Stimulated activated naive CD8-positive, alpha-beta T cell treated with anti-CD3 and anti-CD28 coated beads, Interleukin-15, Interleukin-2, amounts not matched to agents 100 U/mL and 50 U/mL, for 24 hours (primary cell): ENCODE results near the gene KRTAP10-1.
A peak's percentile ranks its signal among the peaks of the same experiment; 100 is the strongest.
"Not testable (repeated sequence)": the region's sequence is repeated elsewhere in the genome, so short reads cannot be mapped to it uniquely, and the experiment has no call there.

Experiments used
- ATAC-seq: fragments of 150-1000 bp; cut with Tn5 transposase; one replicate; pipeline ENCODE4 v1.10.0; 2021
- DNase-seq: peaks from one replicate; pipeline ENCODE4 v3.0.0; 2021

Gene KRTAP10-1

DNA sequence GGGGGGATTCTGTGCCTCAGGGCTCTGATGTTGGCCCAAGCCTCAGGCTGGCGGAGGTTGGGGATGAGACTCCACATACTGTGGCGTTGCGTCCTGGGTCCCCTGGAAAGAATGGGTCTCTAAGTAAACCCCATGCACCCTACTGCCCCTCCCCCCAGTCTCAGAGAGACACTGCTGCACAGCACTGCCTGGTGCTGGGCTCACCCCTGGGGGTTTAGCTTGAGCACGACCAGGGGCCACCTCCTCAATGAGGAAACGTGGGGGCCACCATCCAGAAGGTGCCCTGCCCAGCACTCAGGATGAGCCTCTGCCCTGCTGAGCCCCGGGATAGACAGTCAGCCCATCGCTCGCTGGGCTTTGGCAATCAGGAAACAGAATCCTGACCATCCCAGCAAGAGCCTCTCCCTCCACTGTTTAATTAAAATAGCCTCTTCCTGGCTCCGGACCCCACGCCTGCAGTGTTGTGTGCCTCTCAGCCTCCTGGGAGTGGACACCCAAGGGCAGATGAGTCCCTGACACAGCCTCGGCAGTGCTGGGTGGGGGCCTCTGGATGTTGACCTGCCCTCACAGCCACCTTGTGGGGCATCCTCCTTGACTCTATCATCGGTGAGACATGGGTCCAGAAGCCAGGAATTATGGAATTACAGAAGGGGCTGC is 30.0 kb upstream of the KRTAP10-1 start:
- no peak for DNase-seq
- no peak for ATAC-seq

DNA sequence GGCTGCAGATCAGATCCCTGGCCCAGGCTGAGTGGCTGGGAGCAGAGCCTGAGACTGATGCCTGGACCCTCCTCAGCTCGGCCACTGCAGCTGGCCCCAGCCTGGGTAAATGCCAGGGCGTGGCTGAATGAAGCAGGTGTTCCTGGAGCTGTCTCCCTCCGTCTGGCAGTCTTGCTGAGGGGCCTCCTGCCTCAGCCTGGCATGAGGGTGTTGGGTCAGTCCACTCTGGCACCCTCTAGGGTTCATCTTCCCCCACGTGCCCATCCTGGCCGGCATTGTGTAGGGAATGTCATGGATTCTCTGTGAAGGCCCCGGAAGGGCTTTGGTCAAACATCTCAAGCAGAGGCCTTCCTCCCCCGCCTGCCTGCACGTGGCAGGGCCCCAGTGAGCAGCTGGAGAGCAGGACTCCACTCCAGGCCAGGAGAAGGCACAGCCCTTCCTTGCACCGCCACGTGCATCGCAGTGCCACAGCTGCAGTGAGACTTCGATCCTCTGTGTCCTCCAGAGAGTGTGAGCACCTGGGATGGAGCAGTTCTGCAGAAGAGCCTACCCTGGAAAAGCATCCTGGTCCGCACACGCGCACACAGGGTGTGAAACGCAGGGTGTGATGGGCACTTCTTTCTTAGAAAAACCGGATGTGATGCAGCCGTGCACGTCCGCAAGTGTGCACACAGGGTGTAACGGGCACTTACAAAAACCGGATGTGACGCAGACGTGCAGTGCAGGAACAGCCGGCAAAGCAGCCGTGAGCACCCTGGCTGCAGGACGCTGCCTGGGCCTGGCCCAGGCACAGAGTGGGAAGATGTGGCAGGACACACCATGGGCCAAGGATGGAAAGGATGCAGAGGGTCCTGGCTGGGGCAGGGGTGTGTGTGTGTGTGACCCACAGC is 28.9 kb upstream of the KRTAP10-1 start:
- ATAC-seq = peak; percentile 28
- DNase-seq = no peak

DNA sequence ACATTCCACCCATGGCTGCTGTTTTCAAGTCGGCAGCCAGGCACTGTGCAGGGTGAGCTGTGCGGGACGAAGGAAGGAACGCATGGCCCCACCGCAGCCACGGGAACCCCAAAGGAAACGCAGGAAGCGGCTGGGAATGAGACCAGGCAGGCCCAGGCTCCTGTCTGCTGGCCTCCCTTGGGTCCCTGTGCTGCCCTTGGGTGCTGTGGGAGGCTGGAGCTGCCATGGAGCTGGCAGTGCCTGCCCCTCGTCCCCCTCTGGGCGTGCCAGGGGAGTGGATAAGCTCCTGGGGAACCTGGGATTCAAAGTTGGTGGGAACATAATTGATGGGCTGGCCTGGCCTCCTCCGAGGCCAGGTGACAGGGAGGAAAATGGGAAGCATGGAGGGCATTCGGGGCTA is 28.3 kb upstream of the KRTAP10-1 start:
- ATAC-seq = no peak
- no peak for DNase-seq

DNA sequence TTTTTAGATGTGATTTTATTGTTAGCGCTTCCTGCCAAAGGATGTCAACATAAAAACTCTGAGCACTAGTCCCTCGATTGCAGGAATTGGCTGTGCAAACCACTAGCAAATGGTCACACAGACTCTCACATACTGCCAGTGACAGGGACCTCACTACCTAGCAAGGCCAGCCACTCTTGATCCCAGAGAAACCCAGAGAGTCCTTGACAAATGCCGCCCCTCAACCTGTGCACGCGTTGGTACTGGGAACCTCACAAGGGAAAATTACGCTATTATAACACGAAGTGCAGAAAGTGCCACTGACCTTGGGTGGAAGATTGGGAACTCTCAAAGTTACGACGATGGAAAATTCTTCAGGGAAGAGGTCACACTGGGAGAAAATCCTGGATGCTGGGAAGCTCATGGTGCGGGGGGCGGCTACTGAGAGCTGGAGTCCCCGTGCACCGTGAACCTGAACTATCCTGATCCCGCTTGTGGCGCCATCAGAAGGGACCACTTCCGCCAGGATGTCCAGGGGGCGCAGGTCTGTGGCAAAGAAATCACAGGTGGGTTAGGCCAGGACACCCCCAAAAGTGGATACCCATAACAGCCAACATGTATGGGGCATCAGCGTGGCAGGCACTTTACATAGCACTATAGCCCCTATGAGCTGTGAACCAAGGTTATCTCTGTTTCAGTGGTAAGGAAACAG is 27.6 kb upstream of the KRTAP10-1 start:
- DNase-seq (no peak), ATAC-seq (no peak)

DNA sequence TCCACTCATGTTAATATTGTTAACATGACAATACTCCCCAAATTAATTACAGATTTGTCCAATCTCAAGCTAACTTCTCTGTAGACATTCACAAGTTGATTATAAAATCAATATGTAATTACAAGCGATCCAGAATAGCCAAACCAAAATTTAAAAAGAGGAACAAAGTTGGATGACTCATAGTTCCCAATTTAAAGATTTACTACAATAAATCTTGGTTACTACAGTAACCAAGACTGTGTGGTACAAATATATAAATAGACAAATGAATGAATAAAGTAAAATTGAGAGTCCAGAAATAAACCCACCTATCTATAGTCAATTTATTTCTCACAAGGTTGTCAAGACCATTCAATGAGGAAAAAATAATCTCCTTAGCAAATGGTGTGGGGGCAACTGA is 26.4 kb upstream of the KRTAP10-1 start:
- DNase-seq = no peak
- ATAC-seq = no peak

DNA sequence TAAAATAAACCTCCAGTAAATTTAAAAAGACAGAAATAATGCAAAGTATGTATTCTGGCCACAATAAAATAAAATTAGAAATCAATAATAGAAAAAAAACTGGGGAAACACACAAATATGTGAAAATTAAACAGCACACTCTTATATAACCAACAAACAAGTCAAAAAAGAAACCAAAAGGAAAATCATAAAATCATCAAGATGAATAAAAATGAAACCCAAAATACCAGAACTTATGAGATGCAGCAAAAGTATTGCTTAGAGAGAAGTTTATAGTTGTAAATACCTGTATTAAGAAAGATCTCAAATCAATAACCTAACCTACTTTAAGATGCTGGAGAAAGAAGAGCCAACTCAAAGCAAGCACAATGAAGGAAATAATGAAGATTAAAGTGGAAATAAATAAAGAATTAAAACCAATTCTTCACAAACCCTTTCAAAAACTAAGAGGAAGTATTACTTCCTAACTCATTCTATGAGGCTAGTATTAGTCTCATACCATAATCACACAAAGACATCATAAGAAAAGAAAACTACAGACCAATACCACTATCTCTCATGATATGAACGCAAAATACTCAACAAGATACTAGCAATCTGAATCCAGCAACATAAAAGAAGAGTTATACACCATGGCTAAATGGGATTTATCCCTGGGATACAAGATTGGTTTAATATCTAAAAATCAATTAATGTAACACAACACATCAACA is 25.0 kb upstream of the KRTAP10-1 start:
- no peak for DNase-seq
- ATAC-seq = no peak

DNA sequence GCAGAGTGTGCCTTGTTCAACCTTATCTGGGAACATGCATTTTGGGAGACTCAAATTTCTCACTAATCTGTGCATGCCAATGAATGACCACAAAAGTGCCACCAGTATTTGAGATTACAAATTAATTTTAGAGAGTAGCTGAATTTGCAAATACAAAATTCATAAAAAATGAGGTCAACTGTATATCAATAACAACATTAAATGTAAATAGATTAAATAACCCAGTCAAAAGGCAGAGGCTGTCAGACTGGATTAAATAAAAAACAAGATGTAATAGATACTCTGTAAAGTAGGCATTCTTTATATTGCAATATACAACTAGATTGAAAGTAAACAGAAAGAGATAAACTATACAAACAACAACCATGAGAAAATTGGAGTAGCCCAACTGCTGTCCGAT is 24.1 kb upstream of the KRTAP10-1 start:
- DNase-seq (no peak), ATAC-seq (no peak)

DNA sequence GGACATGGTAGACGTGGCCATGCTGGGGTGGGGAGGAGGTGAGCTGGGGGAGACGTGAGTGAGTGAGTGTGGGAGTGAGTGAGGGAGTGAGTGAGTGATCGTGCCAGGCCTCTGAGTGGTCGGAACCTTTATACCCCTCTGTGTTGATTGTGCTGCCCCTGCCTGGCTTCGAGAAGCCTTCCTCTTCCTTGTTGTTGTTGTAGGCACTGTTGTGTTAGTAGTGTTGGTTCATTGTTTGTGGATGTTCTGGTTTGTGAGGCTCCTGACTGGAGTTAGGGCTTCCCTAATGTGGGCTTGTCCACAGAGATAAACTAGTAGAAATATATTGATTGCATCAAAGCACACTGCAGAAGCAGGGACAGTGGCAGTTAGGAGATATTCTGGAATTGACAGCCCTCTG is 18.7 kb upstream of the KRTAP10-1 start, which contains the start of gene KRTAP10-3:
Gene KRTAP10-3, minus strand, starts transcription at position 101 of the 400 bp plus-strand sequence. Its CDS starts 80 bp downstream, at position 21.
- DNase-seq = no peak
- ATAC-seq = no peak

DNA sequence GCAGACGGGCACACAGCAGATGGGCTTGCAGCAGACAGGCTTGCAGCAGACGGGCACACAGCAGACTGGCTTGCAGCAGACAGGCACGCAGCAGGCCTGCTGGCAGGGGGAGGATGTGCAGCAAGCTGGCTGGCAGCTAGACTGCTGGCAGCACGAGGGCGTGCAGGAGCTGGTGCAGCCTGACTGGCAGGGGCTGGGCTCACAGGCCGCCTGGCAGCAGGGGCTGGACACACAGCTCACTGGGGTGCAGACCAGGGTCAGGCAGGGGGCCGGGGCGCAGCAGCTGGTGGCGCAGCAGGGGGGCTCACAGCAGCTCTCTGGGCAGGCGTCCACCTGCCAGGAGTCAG is 18.3 kb upstream of the KRTAP10-1 start:
- not testable (repeated sequence) for ATAC-seq, DNase-seq

DNA sequence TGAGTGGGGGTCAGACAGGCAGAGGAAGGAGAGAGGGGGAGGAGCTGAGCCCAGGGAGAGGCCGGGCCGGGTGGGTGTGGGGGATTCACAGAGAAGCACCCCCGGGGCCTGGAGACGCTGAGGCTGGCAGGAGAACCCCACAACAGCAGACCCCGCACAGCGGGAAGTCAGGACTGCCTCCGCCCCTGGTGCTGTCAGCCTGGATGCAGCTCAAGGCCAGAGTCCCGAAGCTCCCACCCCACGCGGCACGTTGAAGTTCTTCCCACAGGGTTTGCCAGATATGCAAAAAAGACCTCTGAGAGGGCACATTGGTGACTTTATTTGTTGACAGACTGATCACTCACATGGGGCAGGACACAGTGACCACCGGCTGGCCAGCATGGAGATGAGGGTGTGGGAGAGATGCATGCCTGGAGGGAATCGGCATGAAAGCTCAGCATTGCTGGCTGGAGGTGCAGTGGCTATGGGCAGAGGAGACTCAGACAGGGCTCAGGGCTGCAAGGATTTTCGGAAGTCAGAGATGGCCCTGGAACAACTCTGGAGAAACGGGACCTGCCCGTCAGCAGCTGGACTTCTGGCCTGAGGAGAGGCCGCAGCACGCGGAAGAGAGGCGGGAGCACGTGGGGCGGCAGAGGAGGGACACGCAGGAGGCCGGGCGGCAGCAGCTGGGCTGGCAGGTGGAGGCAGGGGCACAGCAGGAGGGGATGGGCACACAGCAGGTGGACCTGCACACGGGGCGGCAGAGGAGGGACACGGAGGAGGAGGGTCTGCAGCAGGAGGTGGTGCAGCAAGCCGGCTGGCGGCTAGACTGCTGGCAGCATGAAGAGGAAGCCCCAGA is 17.7 kb upstream of the KRTAP10-1 start:
- ATAC-seq (no peak), DNase-seq (no peak)

DNA sequence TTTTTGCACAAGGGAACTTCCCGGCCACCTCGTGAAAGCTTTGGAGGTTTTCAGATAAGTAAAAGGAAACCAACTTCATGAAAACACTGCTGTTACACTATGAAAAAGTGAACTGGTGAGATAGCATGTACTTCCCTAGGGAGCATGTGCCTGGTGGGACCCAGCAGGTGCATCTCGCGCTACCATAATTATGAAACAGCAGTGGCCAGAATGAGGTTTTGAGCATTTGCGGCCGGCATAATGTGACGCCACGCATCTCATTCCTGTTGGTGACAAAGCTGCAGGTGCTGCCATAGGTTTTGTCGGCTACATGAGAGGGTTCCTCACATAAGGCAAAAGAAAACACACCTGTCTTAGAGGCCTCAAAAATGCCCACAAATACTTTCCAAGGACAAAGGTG is 16.9 kb upstream of the KRTAP10-1 start:
- DNase-seq = no peak
- no peak for ATAC-seq

DNA sequence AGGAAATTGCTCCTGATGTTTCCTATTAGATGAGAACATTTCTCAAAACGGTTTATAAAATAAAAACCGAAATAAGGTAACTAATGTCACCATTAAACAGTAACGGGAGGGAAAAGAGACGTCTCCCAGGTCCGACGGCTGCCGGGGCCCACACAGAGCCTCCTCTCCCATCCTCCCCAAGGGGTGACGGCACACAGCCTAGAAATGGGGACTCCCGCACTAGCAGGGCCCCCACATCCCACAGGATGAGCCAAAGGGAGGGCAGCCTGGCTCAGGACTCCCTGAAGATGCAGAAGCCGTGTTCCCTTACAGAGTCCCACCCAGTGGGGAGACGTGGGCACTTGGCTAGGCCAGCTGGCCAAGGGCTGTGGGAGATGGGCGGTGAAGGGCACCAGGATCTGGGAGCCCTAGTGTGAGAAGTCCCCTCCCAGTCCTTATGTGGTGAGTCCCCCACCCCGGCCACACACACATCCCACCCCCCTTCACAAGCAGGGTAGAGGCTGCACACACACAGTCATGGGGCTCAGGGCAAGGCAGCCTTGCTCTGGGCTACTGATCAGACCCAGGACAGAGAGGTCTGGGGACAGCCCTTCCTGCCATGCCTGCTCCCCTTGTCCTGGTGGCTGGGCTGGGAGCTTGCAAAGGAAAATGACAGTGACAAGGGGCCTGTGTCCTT is 15.3 kb upstream of the KRTAP10-1 start:
- no peak for ATAC-seq

DNA sequence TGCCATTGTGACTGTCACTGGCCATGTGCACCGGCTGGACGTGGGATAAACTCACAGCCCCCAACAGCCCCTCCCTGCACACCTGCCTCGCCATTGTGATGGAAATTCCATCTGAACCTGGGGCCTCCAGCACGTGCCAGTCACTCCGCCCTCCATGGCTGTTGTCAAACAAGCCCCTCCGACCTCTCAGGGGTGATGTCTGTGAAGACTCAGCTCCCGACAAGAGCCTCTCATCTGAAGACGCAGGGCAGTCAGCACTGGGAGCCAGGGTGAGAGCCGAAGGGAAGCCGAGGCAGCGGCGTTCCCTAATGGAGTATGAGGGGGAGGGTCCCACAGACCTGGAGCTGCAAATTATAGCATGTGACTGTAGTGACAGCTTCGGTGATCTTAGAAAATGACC is 12.7 kb upstream of the KRTAP10-1 start:
- DNase-seq = no peak
- ATAC-seq = no peak

More for the DNA sequence above, 15.3 kb upstream of the KRTAP10-1 start:
- DNase-seq = no peak

DNA sequence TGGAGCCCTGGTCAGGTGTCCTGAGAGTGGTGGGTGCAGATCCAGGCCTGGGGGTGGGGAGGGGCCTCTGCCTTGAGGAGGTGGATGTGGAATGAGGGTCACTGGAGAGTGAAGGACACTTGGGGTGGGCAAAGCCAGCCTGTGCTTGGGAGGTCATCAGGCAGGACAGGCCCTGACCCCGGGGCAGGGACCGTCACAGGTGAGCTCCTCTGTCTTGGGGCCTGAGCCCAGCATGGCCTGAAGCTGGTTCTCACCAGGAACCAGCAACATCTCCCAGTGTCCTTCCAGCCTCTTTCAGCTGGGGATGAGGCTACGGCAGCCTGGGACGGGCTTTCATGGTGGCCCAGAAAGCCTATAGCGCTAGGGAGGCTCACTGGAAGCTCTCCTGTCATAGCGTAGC is 12.1 kb upstream of the KRTAP10-1 start:
- DNase-seq (no peak), ATAC-seq (no peak)

DNA sequence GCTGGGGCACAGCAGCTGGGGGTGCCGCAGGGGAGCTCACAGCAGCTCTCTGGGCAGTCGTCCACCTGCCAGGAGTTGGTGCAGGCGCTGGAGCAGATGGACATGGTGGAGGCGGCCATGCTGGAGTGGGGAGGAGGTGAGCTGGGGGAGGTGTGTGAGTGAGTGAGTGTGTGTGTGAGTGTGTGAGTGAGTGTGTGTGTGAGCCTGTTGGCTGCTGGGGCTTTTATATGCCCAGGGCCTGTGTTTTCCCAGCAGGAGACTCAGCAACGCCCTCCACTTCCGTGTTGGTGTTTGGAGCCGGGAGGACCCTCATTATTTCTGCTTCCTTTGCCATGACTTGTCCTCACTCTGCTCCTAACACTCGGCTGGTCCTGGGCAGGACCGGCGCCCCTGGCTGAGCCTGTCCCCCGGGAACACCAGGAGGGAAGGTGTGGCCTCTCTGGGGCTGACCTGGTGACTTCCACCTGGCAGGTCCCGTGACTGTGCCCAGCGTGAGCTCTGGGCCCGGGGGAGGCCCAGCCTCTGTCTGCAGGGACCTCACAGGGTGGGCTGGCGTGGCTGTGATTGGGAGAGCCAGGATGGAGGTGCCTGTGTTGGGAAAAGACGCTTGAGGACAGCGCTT is 11.5 kb upstream of the KRTAP10-1 start, which contains the start of gene KRTAP10-2:
Gene KRTAP10-2, minus strand, starts transcription at position 166 of the 622 bp plus-strand sequence. Its CDS starts 47 bp downstream, at position 119.
- DNase-seq (no peak), ATAC-seq (no peak)

DNA sequence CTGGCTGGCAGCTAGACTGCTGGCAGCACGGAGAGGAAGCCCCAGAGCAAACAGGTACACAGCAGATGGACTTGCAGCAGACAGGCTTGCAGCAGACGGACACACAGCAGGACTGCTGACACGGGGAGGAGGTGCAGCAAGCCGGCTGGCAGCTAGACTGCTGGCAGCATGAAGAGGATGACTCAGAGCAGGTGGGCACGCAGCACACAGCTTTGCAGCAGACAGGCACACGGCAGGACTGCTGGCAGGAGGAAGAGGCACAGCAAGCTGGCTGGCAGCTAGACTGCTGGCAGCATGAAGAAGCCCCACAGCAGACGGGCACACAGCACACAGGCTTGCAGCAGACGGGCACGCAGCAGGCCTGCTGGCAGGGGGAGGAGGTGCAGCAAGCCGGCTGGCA is 10.8 kb upstream of the KRTAP10-1 start:
- ATAC-seq (no peak), DNase-seq (no peak)

DNA sequence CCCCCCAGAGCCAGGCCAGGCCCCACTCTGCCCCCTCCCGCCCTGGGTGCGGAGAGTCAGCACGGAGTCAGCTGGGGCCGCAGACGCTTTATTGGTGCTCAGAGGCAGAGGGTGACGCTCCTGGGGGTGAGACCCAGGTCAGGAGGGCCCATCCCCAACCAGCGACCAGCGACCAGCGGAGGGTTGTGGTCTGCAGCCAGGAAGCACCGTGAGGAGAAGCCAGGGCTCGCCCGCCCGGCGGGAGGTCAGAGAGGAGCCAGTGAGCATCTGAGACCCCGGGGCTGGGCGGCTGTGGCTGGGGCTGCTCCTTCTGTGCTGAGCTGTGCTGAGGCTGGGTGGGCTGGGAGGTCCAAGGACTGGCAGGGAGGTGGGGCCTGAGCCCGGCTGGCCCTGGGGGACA is 10.3 kb upstream of the KRTAP10-1 start:
- not testable (repeated sequence) for DNase-seq
- ATAC-seq = peak; percentile 33

DNA sequence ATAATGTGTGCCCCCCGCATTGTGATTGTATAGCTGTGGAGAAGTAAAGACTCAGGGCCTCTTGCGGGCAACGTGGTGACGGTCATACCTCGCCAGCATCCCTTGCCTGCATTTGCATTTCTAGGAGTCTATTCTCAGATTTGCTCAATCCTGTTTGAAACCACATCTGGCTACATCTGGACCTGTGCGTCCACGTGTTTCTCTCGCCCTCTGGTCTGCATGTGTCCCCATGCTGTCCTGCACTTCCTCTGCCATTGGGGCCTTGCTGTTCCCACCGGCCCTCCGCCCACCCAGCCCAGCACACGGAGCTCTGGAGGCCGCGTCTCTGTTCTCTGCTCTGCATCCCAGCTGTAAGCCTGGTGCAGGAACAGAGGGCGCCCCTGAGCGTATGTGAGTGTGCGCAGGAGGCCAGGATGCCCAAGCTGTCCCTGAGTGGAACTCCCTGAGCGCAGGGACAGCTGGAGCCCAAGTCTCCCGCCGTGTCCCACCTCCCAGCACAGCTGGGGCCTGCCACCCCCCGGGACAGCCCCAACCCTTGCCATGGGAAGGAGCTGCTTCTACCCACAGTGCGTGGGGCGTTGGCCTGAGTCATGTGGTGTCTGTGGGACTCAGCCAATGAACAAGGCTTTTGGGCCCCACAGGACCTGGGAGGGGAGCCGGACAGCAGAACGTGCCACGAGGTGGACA is 9.7 kb upstream of the KRTAP10-1 start:
- no peak for DNase-seq
- no peak for ATAC-seq

DNA sequence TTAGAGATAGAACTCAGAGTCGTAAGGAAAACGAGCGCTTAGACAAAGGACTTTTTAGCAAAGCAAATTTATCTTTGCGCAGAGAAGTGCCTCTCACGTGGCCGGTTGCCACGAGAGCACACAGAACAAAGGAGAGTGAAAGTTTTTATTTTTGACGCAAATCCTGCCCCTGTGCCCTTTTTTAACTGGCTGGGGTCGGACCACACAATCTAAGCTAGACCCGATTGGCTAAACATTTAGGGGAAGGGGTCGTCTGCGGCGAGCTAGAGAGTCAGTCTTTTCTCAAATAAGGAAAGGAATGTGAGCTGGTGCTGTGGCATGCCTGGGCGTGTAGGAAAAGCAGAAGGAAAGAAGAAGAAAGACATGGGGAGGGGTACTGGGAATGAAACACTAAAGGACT is 8.9 kb upstream of the KRTAP10-1 start:
- ATAC-seq (no peak), DNase-seq (no peak)

DNA sequence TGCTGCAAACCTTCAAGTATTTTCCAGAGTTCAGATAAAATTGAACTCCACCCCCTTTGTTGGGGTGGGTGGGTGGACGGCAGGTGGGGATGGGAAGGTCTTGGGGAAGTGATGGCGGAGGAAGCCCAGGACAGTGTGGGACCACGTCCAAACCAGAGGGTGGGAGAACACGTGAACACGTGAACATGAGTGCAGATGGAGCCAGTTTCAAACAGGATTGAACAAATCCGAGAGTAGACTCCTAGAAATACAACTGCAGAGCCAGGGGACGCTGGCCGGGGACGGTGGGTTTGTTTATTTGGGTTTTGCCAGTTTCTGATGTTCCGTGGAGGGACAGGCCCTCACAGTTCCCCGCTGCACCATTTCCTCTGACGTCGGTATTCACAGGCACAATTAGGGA is 8.4 kb upstream of the KRTAP10-1 start:
- ATAC-seq (no peak), DNase-seq (no peak)
